ENCODE data around the gene NOC2L.

GRCh38 chr1:956636-957035 lies 2.4 kb downstream of the NOC2L start:
- TF ChIP-seq, protein P1, sequence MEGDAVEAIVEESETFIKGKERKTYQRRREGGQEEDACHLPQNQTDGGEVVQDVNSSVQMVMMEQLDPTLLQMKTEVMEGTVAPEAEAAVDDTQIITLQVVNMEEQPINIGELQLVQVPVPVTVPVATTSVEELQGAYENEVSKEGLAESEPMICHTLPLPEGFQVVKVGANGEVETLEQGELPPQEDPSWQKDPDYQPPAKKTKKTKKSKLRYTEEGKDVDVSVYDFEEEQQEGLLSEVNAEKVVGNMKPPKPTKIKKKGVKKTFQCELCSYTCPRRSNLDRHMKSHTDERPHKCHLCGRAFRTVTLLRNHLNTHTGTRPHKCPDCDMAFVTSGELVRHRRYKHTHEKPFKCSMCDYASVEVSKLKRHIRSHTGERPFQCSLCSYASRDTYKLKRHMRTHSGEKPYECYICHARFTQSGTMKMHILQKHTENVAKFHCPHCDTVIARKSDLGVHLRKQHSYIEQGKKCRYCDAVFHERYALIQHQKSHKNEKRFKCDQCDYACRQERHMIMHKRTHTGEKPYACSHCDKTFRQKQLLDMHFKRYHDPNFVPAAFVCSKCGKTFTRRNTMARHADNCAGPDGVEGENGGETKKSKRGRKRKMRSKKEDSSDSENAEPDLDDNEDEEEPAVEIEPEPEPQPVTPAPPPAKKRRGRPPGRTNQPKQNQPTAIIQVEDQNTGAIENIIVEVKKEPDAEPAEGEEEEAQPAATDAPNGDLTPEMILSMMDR (IDR thresholded peaks at IDR 0.05 in 4 of 5, conservative IDR thresholded peaks at IDR 0.05 in 1 of 5), result no peak
- no peak for TF ChIP-seq POLR2A (IDR thresholded peaks at IDR 0.05)

All from gastrocnemius medialis (tissue), 4 donors.